Measurements from ENCODE around the gene ISX. TPM values are rescaled to one million over a fixed set of nuclear protein-coding genes. Genes with fewer than 3 reads are reported as not detected.

ISX gene
- polyA plus RNA-seq, 3 donors: 0.12 TPM; not detected in 2

- 10 to 28% (median 24%) methylated on average over 8 of the region's 8 CpGs for WGBS, 3 donors
- H3K27ac ChIP-seq (ENCODE audit: low read depth, low read length): no peak overlapping the region
Measured at GRCh38 chr22:35134637-35135036, 68.7 kb downstream of the ISX start.

GRCh38 chr22:35135165-35135564, 69.2 kb downstream of the ISX start:
- WGBS, 3 donors: 38 to 54% (median 40%) methylated on average over 5 of the region's 5 CpGs
- H3K27ac ChIP-seq (ENCODE audit: low read depth, low read length): no peak overlapping the region

Other genes with a start within 250 kb of the ISX start
- gene HMGXB4, start 191.3 kb downstream of the ISX start, polyA plus RNA-seq: 10 to 100 TPM in 2 of 3 donors, 1 to 10 TPM in 1; 4.6 to 10.7 (median 10.1) TPM
- 10 to 100 TPM; 22.7 to 66.6 (median 40.2) TPM for gene TOM1, start 233.7 kb downstream of the ISX start, polyA plus RNA-seq